Measurements from ENCODE around the gene KDM4B.

DNA sequence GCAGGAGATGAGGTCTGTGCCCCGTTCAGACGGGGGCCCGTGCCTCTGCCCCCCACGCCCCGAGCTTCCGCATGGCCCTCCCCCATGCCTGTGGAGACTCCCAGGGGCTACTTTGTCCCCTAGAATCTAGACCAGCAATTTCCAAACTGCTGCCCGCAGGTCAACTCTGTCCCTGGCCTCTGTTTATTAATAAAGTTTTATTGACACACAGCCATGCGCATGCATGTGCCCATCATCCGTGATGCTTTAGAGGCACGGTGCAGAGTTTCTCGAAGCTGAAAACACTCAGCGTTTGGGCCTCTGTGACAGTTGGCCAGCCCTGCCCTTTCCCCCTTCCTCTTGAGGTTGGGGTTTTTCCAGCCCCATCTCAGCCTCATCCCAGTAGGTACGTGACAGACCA, 140.0 kb downstream of the KDM4B start:
- TF ChIP-seq, protein P1, sequence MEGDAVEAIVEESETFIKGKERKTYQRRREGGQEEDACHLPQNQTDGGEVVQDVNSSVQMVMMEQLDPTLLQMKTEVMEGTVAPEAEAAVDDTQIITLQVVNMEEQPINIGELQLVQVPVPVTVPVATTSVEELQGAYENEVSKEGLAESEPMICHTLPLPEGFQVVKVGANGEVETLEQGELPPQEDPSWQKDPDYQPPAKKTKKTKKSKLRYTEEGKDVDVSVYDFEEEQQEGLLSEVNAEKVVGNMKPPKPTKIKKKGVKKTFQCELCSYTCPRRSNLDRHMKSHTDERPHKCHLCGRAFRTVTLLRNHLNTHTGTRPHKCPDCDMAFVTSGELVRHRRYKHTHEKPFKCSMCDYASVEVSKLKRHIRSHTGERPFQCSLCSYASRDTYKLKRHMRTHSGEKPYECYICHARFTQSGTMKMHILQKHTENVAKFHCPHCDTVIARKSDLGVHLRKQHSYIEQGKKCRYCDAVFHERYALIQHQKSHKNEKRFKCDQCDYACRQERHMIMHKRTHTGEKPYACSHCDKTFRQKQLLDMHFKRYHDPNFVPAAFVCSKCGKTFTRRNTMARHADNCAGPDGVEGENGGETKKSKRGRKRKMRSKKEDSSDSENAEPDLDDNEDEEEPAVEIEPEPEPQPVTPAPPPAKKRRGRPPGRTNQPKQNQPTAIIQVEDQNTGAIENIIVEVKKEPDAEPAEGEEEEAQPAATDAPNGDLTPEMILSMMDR (IDR thresholded peaks at IDR 0.05; ENCODE audit: insufficient read depth, low read length), result no peak
- no peak for TF ChIP-seq GABPA (IDR thresholded peaks at IDR 0.05; ENCODE audit: low read depth)
